GM21619 (cell line): ENCODE results near the gene TRIM66.

Source experiments
- ATAC-seq: cut with Tn5 transposase; IDR thresholded peaks from one replicate; pipeline ENCODE4 v1.9.1; 2021; ENCODE audit not compliant: unreplicated experiment

Gene TRIM66

GRCh38 chr11:8682303-8683114 is at the start of gene TRIM66, which contains the start of gene RPL27A:
Gene TRIM66 (minus strand): TSS chr11:8682665. CDS start chr11:8672274, 10,391 bp downstream.
Gene RPL27A (plus strand): TSS chr11:8682792. CDS start chr11:8682814, 22 bp downstream.
- ATAC-seq, result peak; percentile 92

GRCh38 chr11:8731647-8732323 is 49.3 kb upstream of the TRIM66 start:
- ATAC-seq, result peak; percentile 44

- ATAC-seq, result no peak
Measured at GRCh38 chr11:8730697-8731020, 48.2 kb upstream of the TRIM66 start.

- ATAC-seq, result no peak
Measured at GRCh38 chr11:8729837-8730696, 47.6 kb upstream of the TRIM66 start.

GRCh38 chr11:8729067-8729466 is 46.6 kb upstream of the TRIM66 start:
- ATAC-seq, result no peak

GRCh38 chr11:8728563-8728962 is 46.1 kb upstream of the TRIM66 start:
- no peak for ATAC-seq

GRCh38 chr11:8726395-8726794 is 43.9 kb upstream of the TRIM66 start:
- no peak for ATAC-seq

- no peak for ATAC-seq
Measured at GRCh38 chr11:8724682-8725081, 42.2 kb upstream of the TRIM66 start.

- ATAC-seq, result no peak
Measured at GRCh38 chr11:8723711-8724110, 41.2 kb upstream of the TRIM66 start.

GRCh38 chr11:8722809-8723208 is 40.3 kb upstream of the TRIM66 start:
- no peak for ATAC-seq

GRCh38 chr11:8721609-8722500 is 39.4 kb upstream of the TRIM66 start:
- ATAC-seq, result no peak

GRCh38 chr11:8720868-8721608 is 38.6 kb upstream of the TRIM66 start:
- ATAC-seq, result no peak

GRCh38 chr11:8720352-8720751 is 37.9 kb upstream of the TRIM66 start:
- ATAC-seq, result no peak

GRCh38 chr11:8719721-8720120 is 37.3 kb upstream of the TRIM66 start:
- ATAC-seq, result no peak

- no peak for ATAC-seq
Measured at GRCh38 chr11:8719211-8719649, 36.8 kb upstream of the TRIM66 start.

- ATAC-seq, result no peak
Measured at GRCh38 chr11:8717876-8718753, 35.6 kb upstream of the TRIM66 start.

GRCh38 chr11:8717544-8717875 is 35.0 kb upstream of the TRIM66 start:
- ATAC-seq, result no peak

GRCh38 chr11:8715501-8715900 is 33.0 kb upstream of the TRIM66 start:
- ATAC-seq, result no peak
